ENCODE results near the gene KCNK5.

- TF ChIP-seq CTCF (IDR thresholded peaks at IDR 0.05; ENCODE audit: low read depth, low read length): no peak
- TF ChIP-seq, protein P1, sequence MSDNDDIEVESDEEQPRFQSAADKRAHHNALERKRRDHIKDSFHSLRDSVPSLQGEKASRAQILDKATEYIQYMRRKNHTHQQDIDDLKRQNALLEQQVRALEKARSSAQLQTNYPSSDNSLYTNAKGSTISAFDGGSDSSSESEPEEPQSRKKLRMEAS (IDR thresholded peaks at IDR 0.05; ENCODE audit: low read depth, low read length): no peak
- TF ChIP-seq POLR2A (IDR thresholded peaks at IDR 0.05; ENCODE audit: extremely low read depth, insufficient read length): no peak
- TF ChIP-seq MYC (IDR thresholded peaks at IDR 0.05; ENCODE audit: low read depth, low read length): no peak
Observed at GRCh38 chr6:39249278-39249677, 20.0 kb upstream of the KCNK5 start.

Data from NB4 (cell line).